Activated T-helper 1 cell treated with anti-CD3 and anti-CD28 coated beads, Interleukin-12 subunit alpha, Interleukin-12 subunit beta, Interleukin-2, Interleukin-4 antibody, amounts not matched to agents 30 ng/mL and 10 ng/mL and 1 ng/mL, durations not matched to agents 14 hours and 24 hours and 36 hours (primary cell): ENCODE results near the gene STN1. TPM values are rescaled to one million over a fixed set of nuclear protein-coding genes. Genes with fewer than 3 reads are reported as not detected.

Experiments used
- DNase-seq: peaks from one replicate; pipeline ENCODE4 v3.0.0; 2021; ENCODE audit warnings: low spot score
- H3K27ac Mint-ChIP-seq: one replicate; pipeline ENCODE4 v1.8.0; 2021; ENCODE audit warnings: mild to moderate bottlenecking, mixed read lengths
- H3K27me3 Mint-ChIP-seq: one replicate; pipeline ENCODE4 v1.8.0; 2022; ENCODE audit warnings: mild to moderate bottlenecking, moderate library complexity, mixed read lengths; ENCODE audit not compliant: insufficient read depth
- H3K36me3 Mint-ChIP-seq: one replicate; pipeline ENCODE4 v1.8.0; 2021; ENCODE audit warnings: low read depth, mixed read lengths
- H3K4me1 Mint-ChIP-seq: one replicate; pipeline ENCODE4 v1.8.0; 2021; ENCODE audit warnings: low read depth, mixed read lengths
- H3K4me3 Mint-ChIP-seq: one replicate; pipeline ENCODE4 v1.8.0; 2021; ENCODE audit warnings: mild to moderate bottlenecking, moderate library complexity, mixed read lengths
- H3K9me3 Mint-ChIP-seq: one replicate; pipeline ENCODE4 v1.8.0; 2021; ENCODE audit warnings: mixed read lengths
- intact Hi-C: fragments of 100-400 bp; cut with micrococcal nuclease; formaldehyde crosslinking; loops from one replicate; pipeline ENCODE4 v1.15.1; 2024
- total RNA-seq: library from RNA; stranded (reverse); gene quantifications from 2 replicates; pipeline ENCODE4 v1.2.3, GENCODE V29; 2022

STN1 gene
- total RNA-seq, 1 donor from 2014 or later: 20.0 TPM

- H3K36me3 Mint-ChIP-seq: no peaks in the 10 kb centered on the region
- H3K27me3 Mint-ChIP-seq: peaks cover 27% of the 10 kb centered on the region
- no peaks in the 10 kb centered on the region for H3K4me1 Mint-ChIP-seq
- no peak for DNase-seq
- no peak overlapping the region for H3K27ac Mint-ChIP-seq
- no peaks in the 10 kb centered on the region for H3K9me3 Mint-ChIP-seq
- intact Hi-C loops: no loop called here
- H3K4me3 Mint-ChIP-seq: no peak overlapping the region
These were observed 21.5 kb upstream of the STN1 start for GRCh38 chr10:103939522-103939921.

- H3K27me3 Mint-ChIP-seq: peaks cover 22% of the 10 kb centered on the region
- no peaks in the 10 kb centered on the region for H3K36me3 Mint-ChIP-seq
- H3K27ac Mint-ChIP-seq: no peak overlapping the region
- DNase-seq: no peak
- intact Hi-C loops: no loop called here
- H3K9me3 Mint-ChIP-seq: no peaks in the 10 kb centered on the region
- H3K4me3 Mint-ChIP-seq: no peak overlapping the region
- no peaks in the 10 kb centered on the region for H3K4me1 Mint-ChIP-seq
These were observed 18.0 kb upstream of the STN1 start for GRCh38 chr10:103936022-103936421.

GRCh38 chr10:103934308-103934707 is 16.3 kb upstream of the STN1 start:
- Mint-ChIP-seq H3K9me3 (no peaks in the 10 kb centered on the region), H3K4me3 (no peak overlapping the region), H3K27ac (no peak overlapping the region), H3K27me3 (peaks cover 18% of the 10 kb centered on the region), H3K36me3 (no peaks in the 10 kb centered on the region), H3K4me1 (no peaks in the 10 kb centered on the region)
- intact Hi-C loops: no loop called here
- no peak for DNase-seq

GRCh38 chr10:103933557-103934121 is 15.7 kb upstream of the STN1 start:
- Mint-ChIP-seq H3K4me3 (no peak overlapping the region), H3K36me3 (no peaks in the 10 kb centered on the region), H3K4me1 (no peaks in the 10 kb centered on the region), H3K27ac (no peak overlapping the region), H3K27me3 (peaks cover 18% of the 10 kb centered on the region), H3K9me3 (no peaks in the 10 kb centered on the region)
- intact Hi-C loops: no loop called here
- DNase-seq: no peak

- no peaks in the 10 kb centered on the region for H3K36me3 Mint-ChIP-seq
- intact Hi-C loops: no loop called here
- H3K4me3 Mint-ChIP-seq: no peak overlapping the region
- H3K9me3 Mint-ChIP-seq: no peaks in the 10 kb centered on the region
- H3K27ac Mint-ChIP-seq: no peak overlapping the region
- peaks cover 14% of the 10 kb centered on the region for H3K27me3 Mint-ChIP-seq
- DNase-seq: no peak
- no peaks in the 10 kb centered on the region for H3K4me1 Mint-ChIP-seq
These were observed 15.0 kb upstream of the STN1 start for GRCh38 chr10:103932971-103933370.

GRCh38 chr10:103932271-103932670 is 14.3 kb upstream of the STN1 start:
- Mint-ChIP-seq H3K36me3 (no peaks in the 10 kb centered on the region), H3K4me1 (no peaks in the 10 kb centered on the region), H3K27ac (no peak overlapping the region), H3K4me3 (no peak overlapping the region), H3K27me3 (peaks cover 10% of the 10 kb centered on the region), H3K9me3 (no peaks in the 10 kb centered on the region)
- DNase-seq: no peak
- intact Hi-C loops: no loop called here

- H3K4me1 Mint-ChIP-seq: no peaks in the 10 kb centered on the region
- H3K27ac Mint-ChIP-seq: no peak overlapping the region
- peaks cover 10% of the 10 kb centered on the region for H3K27me3 Mint-ChIP-seq
- no peak for DNase-seq
- intact Hi-C loops: no loop called here
- H3K4me3 Mint-ChIP-seq: no peak overlapping the region
- H3K9me3 Mint-ChIP-seq: no peaks in the 10 kb centered on the region
- no peaks in the 10 kb centered on the region for H3K36me3 Mint-ChIP-seq
These were observed 13.6 kb upstream of the STN1 start for GRCh38 chr10:103931603-103932002.

GRCh38 chr10:103930881-103931280 is 12.9 kb upstream of the STN1 start:
- Mint-ChIP-seq H3K36me3 (no peaks in the 10 kb centered on the region), H3K27ac (no peak overlapping the region), H3K4me3 (no peak overlapping the region), H3K27me3 (peaks cover 10% of the 10 kb centered on the region), H3K9me3 (no peaks in the 10 kb centered on the region), H3K4me1 (no peaks in the 10 kb centered on the region)
- DNase-seq: no peak
- intact Hi-C loops: no loop called here

GRCh38 chr10:103930449-103930848 is 12.5 kb upstream of the STN1 start:
- DNase-seq: no peak
- no peak overlapping the region for H3K27ac Mint-ChIP-seq

GRCh38 chr10:103929381-103929921 is 11.5 kb upstream of the STN1 start:
- H3K36me3 Mint-ChIP-seq: no peaks in the 10 kb centered on the region
- H3K4me3 Mint-ChIP-seq: no peak overlapping the region
- intact Hi-C loops: no loop called here
- no peaks in the 10 kb centered on the region for H3K4me1 Mint-ChIP-seq
- peaks cover 2% of the 10 kb centered on the region for H3K27me3 Mint-ChIP-seq
- H3K27ac Mint-ChIP-seq: no peak overlapping the region
- no peaks in the 10 kb centered on the region for H3K9me3 Mint-ChIP-seq
- no peak for DNase-seq

More at GRCh38 chr10:103930449-103930848, 12.5 kb upstream of the STN1 start:
- intact Hi-C loops: no loop called here
- Mint-ChIP-seq H3K4me3 (no peak overlapping the region), H3K4me1 (no peaks in the 10 kb centered on the region), H3K36me3 (no peaks in the 10 kb centered on the region), H3K9me3 (no peaks in the 10 kb centered on the region), H3K27me3 (peaks cover 8% of the 10 kb centered on the region)

- H3K9me3 Mint-ChIP-seq: no peaks in the 10 kb centered on the region
- H3K27me3 Mint-ChIP-seq: peaks cover 2% of the 10 kb centered on the region
- H3K4me1 Mint-ChIP-seq: no peaks in the 10 kb centered on the region
- no peak for DNase-seq
- intact Hi-C loops: no loop called here
- H3K36me3 Mint-ChIP-seq: no peaks in the 10 kb centered on the region
- H3K27ac Mint-ChIP-seq: no peak overlapping the region
- no peak overlapping the region for H3K4me3 Mint-ChIP-seq
These were observed 10.8 kb upstream of the STN1 start for GRCh38 chr10:103928784-103929183.

- no peaks in the 10 kb centered on the region for H3K4me1 Mint-ChIP-seq
- H3K36me3 Mint-ChIP-seq: no peaks in the 10 kb centered on the region
- intact Hi-C loops: no loop called here
These were observed 8.8 kb upstream of the STN1 start for GRCh38 chr10:103926722-103927319.

GRCh38 chr10:103925591-103925990 is 7.6 kb upstream of the STN1 start:
- intact Hi-C loops: no loop called here
- H3K4me3 Mint-ChIP-seq: no peak overlapping the region
- no peaks in the 10 kb centered on the region for H3K4me1 Mint-ChIP-seq
- no peaks in the 10 kb centered on the region for H3K9me3 Mint-ChIP-seq
- H3K27ac Mint-ChIP-seq: no peak overlapping the region
- H3K27me3 Mint-ChIP-seq: peaks cover 2% of the 10 kb centered on the region
- DNase-seq: no peak
- no peaks in the 10 kb centered on the region for H3K36me3 Mint-ChIP-seq

More at GRCh38 chr10:103926722-103927319, 8.8 kb upstream of the STN1 start:
- Mint-ChIP-seq H3K9me3 (no peaks in the 10 kb centered on the region), H3K27ac (no peak overlapping the region), H3K4me3 (no peak overlapping the region), H3K27me3 (peaks cover 2% of the 10 kb centered on the region)
- no peak for DNase-seq
